Stimulated activated memory B cell treated with anti-CD40 and anti-IgM and Interleukin-4, amounts not matched to agents 10 μg/mL and 1 μg/mL and 100 μg/mL, for 72 hours (primary cell): ENCODE measurements around the gene CELF4.

ENCODE experiments used
- ATAC-seq: fragments of 150-1000 bp; cut with Tn5 transposase; 2 replicates; pipeline ENCODE4 v1.10.0; 2021
- H3K27ac Mint-ChIP-seq: one replicate; pipeline ENCODE4 v1.8.0; 2022; ENCODE audit warnings: mild to moderate bottlenecking, mixed read lengths
- H3K27me3 Mint-ChIP-seq: one replicate; pipeline ENCODE4 v1.8.0; 2022; ENCODE audit warnings: mixed read lengths
- H3K36me3 Mint-ChIP-seq: one replicate; pipeline ENCODE4 v1.8.0; 2022; ENCODE audit warnings: mixed read lengths
- H3K4me1 Mint-ChIP-seq: one replicate; pipeline ENCODE4 v1.8.0; 2022; ENCODE audit warnings: mixed read lengths
- H3K4me3 Mint-ChIP-seq: one replicate; pipeline ENCODE4 v1.8.0; 2022; ENCODE audit warnings: mild to moderate bottlenecking, moderate library complexity, mixed read lengths
- H3K9me3 Mint-ChIP-seq: one replicate; pipeline ENCODE4 v1.8.0; 2022; ENCODE audit warnings: mixed read lengths

The CELF4 gene

GRCh38 chr18:37316468-37316867 is 249.1 kb downstream of the CELF4 start:
- Mint-ChIP-seq H3K9me3 (no peaks in the 10 kb centered on the region), H3K4me1 (no peaks in the 10 kb centered on the region), H3K36me3 (no peaks in the 10 kb centered on the region), H3K4me3 (no peak overlapping the region), H3K27ac (no peak overlapping the region), H3K27me3 (peaks cover 13% of the 10 kb centered on the region)
- no peak for ATAC-seq

GRCh38 chr18:37315935-37316334 is 249.7 kb downstream of the CELF4 start:
- Mint-ChIP-seq H3K27ac (no peak overlapping the region), H3K4me3 (no peak overlapping the region), H3K9me3 (no peaks in the 10 kb centered on the region), H3K36me3 (no peaks in the 10 kb centered on the region), H3K4me1 (no peaks in the 10 kb centered on the region), H3K27me3 (peaks cover 8% of the 10 kb centered on the region)
- ATAC-seq: no peak

DNA sequence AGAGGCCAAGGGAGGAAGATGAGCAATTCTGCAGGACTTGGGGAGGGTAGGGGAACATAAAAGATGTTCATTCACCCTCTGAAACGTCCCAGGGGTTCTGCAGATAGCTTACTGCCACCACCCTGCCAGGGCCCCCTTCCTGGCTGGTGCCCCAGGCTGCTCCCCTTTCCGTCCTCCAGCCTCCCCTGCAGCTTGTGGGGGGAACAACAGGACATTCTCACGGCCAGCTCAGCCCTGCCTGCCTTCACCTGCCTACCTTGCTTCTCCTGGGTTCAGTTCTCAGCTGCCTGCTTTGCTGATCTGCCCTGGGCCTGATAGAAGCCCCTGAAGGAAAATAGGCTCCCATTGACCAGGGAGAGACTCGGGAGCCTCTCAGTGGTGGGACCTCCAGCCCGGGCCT is 251.1 kb downstream of the CELF4 start:
- Mint-ChIP-seq H3K4me1 (no peaks in the 10 kb centered on the region), H3K27me3 (no peaks in the 10 kb centered on the region), H3K4me3 (no peak overlapping the region), H3K27ac (no peak overlapping the region), H3K36me3 (no peaks in the 10 kb centered on the region), H3K9me3 (no peaks in the 10 kb centered on the region)
- no peak for ATAC-seq

DNA sequence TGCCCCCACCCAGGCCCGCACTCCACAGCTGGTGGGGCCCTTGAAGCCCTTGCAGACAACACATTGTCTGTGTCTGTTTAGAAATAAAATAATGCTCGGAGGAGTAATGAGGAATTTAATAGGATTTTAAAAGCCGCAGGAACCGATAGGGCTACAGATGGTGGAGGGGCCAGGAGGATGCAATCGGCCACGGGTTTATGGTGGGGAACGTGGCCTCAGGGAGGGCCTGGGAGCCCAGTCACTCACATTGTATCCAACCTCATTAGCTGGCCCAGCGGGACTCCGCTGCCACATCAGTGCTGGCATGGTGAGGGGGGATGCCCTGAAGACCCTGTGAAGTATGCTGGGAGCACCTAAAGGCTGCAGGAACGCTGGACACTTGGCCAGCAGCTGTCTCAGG is 252.0 kb downstream of the CELF4 start:
- Mint-ChIP-seq H3K4me1 (no peaks in the 10 kb centered on the region), H3K36me3 (no peaks in the 10 kb centered on the region), H3K27ac (no peak overlapping the region), H3K4me3 (no peak overlapping the region), H3K27me3 (no peaks in the 10 kb centered on the region), H3K9me3 (no peaks in the 10 kb centered on the region)
- ATAC-seq: no peak

- no peaks in the 10 kb centered on the region for H3K27me3 Mint-ChIP-seq
- H3K9me3 Mint-ChIP-seq: no peaks in the 10 kb centered on the region
- H3K27ac Mint-ChIP-seq: no peak overlapping the region
- no peaks in the 10 kb centered on the region for H3K36me3 Mint-ChIP-seq
- ATAC-seq: no peak
- no peaks in the 10 kb centered on the region for H3K4me1 Mint-ChIP-seq
- H3K4me3 Mint-ChIP-seq: no peak overlapping the region
Observed at GRCh38 chr18:37309861-37310260, 255.7 kb downstream of the CELF4 start.

- Mint-ChIP-seq H3K9me3 (no peaks in the 10 kb centered on the region), H3K36me3 (no peaks in the 10 kb centered on the region), H3K4me3 (no peak overlapping the region), H3K27me3 (no peaks in the 10 kb centered on the region), H3K27ac (no peak overlapping the region), H3K4me1 (no peaks in the 10 kb centered on the region)
- ATAC-seq: no peak
Observed at GRCh38 chr18:37309059-37309458, 256.5 kb downstream of the CELF4 start.

DNA sequence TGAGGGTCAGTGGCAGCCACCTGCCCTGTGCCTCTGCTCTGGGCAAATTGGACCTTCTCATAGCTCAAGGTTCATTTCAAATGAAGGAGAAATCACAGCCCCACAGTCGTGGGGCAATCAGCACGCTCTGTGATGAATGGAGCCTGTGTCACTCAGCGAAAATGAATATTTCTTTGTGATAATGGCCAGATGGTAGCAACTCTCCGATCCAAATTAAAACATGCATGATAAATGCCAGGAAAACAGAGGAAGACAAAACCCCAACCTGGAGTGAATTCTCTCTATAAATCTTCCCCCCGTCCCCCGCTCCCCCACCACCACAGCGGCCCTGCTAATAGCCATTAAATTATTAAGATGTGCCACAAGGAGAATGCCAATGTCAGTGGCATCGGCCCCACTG is 258.4 kb downstream of the CELF4 start:
- no peak overlapping the region for H3K4me3 Mint-ChIP-seq
- H3K27ac Mint-ChIP-seq: no peak overlapping the region
- no peaks in the 10 kb centered on the region for H3K36me3 Mint-ChIP-seq
- no peak for ATAC-seq
- no peaks in the 10 kb centered on the region for H3K4me1 Mint-ChIP-seq
- no peaks in the 10 kb centered on the region for H3K9me3 Mint-ChIP-seq
- no peaks in the 10 kb centered on the region for H3K27me3 Mint-ChIP-seq

- H3K36me3 Mint-ChIP-seq: no peaks in the 10 kb centered on the region
Observed at GRCh38 chr18:37306432-37306831, 259.2 kb downstream of the CELF4 start.

DNA sequence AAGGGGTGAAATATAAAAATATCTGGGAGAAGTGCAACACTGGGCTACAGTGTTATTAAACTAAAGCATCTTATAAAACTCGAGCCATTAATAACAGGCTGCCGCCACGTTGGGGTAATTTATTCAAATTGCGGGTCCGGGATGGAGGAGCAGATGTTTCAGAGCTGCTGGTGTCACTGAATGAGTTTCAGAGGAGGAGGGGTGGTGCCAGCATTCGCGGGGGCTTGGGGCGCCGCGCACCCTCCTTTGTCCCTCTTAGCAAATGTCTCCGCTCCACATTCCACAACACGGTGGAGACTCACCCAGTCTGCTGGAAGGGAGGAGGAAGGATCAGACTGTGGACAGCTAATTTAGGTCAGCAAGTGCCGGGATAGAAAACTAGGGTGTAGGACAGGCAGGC is 260.5 kb downstream of the CELF4 start:
- Mint-ChIP-seq H3K4me1 (no peaks in the 10 kb centered on the region), H3K27me3 (peaks cover 14% of the 10 kb centered on the region), H3K36me3 (no peaks in the 10 kb centered on the region), H3K9me3 (no peaks in the 10 kb centered on the region), H3K4me3 (no peak overlapping the region), H3K27ac (no peak overlapping the region)
- no peak for ATAC-seq

More at GRCh38 chr18:37306432-37306831, 259.2 kb downstream of the CELF4 start:
- no peak overlapping the region for H3K4me3 Mint-ChIP-seq
- no peak for ATAC-seq
- H3K27ac Mint-ChIP-seq: no peak overlapping the region
- peaks cover under 1% of the 10 kb centered on the region for H3K27me3 Mint-ChIP-seq
- H3K9me3 Mint-ChIP-seq: no peaks in the 10 kb centered on the region
- no peaks in the 10 kb centered on the region for H3K4me1 Mint-ChIP-seq

DNA sequence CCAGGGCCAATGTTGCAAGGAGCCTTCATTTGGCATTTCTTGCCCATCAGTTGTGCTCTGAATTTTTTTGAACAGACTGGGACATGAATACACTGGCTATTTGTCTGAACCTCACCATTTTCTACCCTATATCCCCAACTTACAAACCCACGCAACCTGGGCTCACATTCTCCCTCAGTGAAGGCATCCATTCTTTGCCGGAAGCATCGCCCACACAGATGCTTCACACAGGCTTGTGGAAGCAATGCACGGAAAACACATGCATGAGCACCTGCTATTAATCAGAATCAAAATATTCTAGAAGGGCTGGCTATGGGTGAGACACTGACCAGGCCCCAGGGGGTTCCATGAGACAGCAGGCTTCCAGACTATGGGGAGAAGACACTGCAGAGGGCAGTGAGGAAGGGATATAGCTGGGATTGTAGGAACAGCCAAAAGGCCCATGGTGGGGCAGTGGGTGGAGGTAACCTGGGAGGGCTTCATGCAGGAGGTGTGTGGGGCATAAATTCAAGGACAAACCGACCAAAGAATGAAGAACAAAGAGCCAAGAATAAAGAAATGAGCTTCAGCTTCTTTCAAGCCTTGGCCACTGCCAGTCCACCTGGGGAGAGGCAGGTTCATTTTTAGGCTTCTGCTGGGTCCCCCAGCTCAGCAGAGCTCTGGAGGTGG is 261.5 kb downstream of the CELF4 start:
- Mint-ChIP-seq H3K27ac (no peak overlapping the region), H3K27me3 (peaks cover 24% of the 10 kb centered on the region), H3K36me3 (no peaks in the 10 kb centered on the region), H3K4me3 (no peak overlapping the region), H3K4me1 (no peaks in the 10 kb centered on the region), H3K9me3 (no peaks in the 10 kb centered on the region)
- no peak for ATAC-seq

DNA sequence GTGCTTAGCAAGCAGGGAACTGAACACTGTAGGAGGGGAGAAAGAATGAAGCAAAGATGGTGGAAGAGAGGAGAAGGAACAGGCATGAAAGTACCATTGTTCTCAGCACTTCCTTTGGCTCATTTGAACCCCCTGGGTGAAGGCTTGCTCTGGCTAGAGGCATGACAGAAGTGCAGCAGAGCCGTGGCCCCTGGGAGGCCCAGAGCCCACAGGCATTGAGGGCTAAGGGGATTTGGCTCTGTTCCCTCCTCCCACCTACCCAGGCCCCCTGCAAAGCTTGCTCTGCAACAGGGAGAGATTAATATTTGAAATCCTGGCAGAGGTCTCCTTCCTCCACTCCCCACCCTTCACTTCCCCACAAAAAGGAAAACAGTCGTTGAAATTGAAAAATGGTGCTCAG is 262.6 kb downstream of the CELF4 start:
- H3K4me1 Mint-ChIP-seq: no peaks in the 10 kb centered on the region
- no peak overlapping the region for H3K27ac Mint-ChIP-seq
- peaks cover 25% of the 10 kb centered on the region for H3K27me3 Mint-ChIP-seq
- H3K9me3 Mint-ChIP-seq: no peaks in the 10 kb centered on the region
- no peak for ATAC-seq
- no peaks in the 10 kb centered on the region for H3K36me3 Mint-ChIP-seq
- no peak overlapping the region for H3K4me3 Mint-ChIP-seq

DNA sequence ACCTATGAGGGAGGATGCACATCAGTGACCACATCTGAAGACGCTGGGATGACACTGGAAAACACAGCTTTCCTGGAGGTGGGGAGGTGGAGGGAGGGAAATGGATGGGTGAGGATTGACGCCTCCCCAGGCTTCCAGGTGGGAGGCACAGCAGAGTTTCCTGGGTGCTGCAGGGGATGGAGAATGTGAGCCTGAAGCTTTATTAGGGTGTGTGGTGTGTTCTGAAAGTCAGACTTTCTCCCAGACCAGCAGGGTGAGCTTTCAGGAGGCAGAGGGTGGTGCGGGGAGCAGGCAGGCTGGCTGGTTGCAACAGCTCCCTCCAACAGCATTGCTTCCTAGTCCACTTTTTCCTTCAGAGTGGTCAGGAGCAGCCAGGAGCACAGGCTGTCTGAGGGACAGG is 263.1 kb downstream of the CELF4 start:
- H3K27ac Mint-ChIP-seq: no peak overlapping the region
- H3K36me3 Mint-ChIP-seq: no peaks in the 10 kb centered on the region
- H3K4me1 Mint-ChIP-seq: no peaks in the 10 kb centered on the region
- H3K27me3 Mint-ChIP-seq: peaks cover 25% of the 10 kb centered on the region
- no peak for ATAC-seq
- no peak overlapping the region for H3K4me3 Mint-ChIP-seq
- H3K9me3 Mint-ChIP-seq: no peaks in the 10 kb centered on the region

DNA sequence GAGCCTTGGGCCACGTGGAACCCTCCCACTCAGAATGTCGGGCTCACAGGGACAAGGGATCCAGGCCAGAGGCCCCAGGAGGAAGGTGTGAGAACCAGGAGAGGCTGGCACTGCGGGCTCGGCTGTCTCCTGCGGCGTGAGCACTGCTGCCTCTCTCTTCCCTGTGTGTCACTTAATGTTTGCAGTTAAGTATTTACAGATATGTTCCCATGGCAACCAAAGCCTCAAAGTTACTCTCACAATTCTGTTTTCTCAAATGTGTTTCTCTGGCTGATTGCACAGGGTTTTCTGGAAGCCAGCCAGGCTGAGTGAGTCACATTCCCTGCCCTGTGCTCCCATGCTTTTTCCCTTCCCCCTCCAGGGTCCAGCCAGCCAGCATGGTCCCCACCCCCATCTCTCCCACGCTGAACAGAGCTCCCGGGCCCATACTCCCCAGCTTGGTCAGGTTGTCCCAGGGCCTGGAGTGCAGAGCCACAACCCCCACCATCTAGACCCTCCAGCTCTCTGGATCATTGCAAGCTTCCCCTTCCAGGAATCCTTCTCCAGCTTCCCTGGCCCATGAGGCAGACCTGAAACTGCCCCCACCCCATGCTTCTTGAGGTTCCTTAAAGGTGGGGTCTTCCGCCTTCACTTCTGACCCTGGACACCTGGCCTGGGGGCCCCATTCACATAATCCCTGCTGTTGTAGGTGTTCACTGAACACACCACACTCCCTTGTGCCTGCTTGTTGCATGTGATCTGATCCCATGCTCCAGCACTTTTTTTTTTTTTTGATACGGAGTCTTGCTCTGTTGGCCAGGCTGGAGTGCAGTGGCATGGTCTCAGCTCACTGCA is 265.9 kb downstream of the CELF4 start:
- ATAC-seq: no peak
- no peak overlapping the region for H3K27ac Mint-ChIP-seq
- H3K9me3 Mint-ChIP-seq: no peaks in the 10 kb centered on the region
- H3K4me3 Mint-ChIP-seq: no peak overlapping the region
- peaks cover 25% of the 10 kb centered on the region for H3K27me3 Mint-ChIP-seq
- no peaks in the 10 kb centered on the region for H3K4me1 Mint-ChIP-seq
- H3K36me3 Mint-ChIP-seq: no peaks in the 10 kb centered on the region

DNA sequence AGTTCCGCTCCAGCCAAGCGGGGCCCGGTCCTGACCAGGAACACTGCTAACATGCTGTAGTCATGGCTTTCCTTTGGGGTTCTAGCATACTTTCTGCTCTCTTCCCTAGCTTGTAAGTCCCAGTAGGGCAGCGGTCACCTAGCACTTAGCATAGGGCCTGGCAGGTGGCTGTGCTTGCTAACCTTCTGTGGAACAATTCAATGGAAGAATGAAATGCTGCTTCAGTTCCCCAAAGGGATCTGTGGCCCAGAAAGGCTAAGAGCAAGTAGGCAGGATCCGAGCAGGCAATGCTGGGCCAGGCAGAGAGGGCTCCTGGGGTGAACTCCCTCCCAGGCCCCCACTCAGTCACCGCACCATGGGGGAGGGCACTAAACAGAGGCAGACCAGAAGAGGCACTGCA is 266.8 kb downstream of the CELF4 start:
- ATAC-seq: no peak
- Mint-ChIP-seq H3K36me3 (no peaks in the 10 kb centered on the region), H3K27me3 (peaks cover 25% of the 10 kb centered on the region), H3K9me3 (no peaks in the 10 kb centered on the region), H3K4me1 (no peaks in the 10 kb centered on the region), H3K27ac (no peak overlapping the region), H3K4me3 (no peak overlapping the region)

DNA sequence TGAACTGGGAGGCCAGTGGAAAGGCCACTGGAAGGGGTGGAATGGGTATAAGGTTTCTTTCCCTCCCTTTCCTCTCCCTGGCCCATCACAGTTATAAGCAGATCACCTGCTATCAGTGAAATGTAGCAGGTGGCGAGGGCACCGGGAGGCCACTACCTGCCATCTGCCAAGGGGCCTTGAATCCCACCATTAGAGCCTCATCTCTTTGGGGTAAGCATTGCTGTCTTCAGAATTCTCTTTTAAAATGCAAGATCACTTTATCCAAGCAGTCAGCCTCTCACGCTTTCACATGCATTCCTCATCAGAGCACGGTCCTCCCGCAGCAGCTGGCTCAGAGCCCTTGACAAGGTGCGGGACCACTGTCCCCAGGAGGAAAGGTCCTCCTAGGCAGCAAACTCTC is 268.5 kb downstream of the CELF4 start:
- Mint-ChIP-seq H3K4me1 (no peaks in the 10 kb centered on the region), H3K27me3 (peaks cover 25% of the 10 kb centered on the region), H3K36me3 (no peaks in the 10 kb centered on the region), H3K9me3 (no peaks in the 10 kb centered on the region), H3K27ac (no peak overlapping the region), H3K4me3 (no peak overlapping the region)
- no peak for ATAC-seq

- H3K9me3 Mint-ChIP-seq: no peaks in the 10 kb centered on the region
- ATAC-seq: no peak
- no peaks in the 10 kb centered on the region for H3K36me3 Mint-ChIP-seq
- H3K4me3 Mint-ChIP-seq: no peak overlapping the region
- H3K4me1 Mint-ChIP-seq: no peaks in the 10 kb centered on the region
- H3K27me3 Mint-ChIP-seq: peaks cover 9% of the 10 kb centered on the region
- H3K27ac Mint-ChIP-seq: no peak overlapping the region
Observed at GRCh38 chr18:37294951-37295350, 270.6 kb downstream of the CELF4 start.
